HL-60/S4 treated with retinoic acid at 250 ng/mL for 4 days and 3 days (cell line): Measurements from ENCODE around the gene MFNG.

Experiments used
- in situ Hi-C: fragments of 300-500 bp; cut with MboI; formaldehyde crosslinking; loops from 2 replicates; pipeline ENCODE4 v1.7.0; 2022; ENCODE audit warnings: low sequenced_read_pairs

MFNG gene

GRCh38 chr22:37455896-37456295 is 30.3 kb downstream of the MFNG start:
- in situ Hi-C loops = loop anchor here (5.0 to 25.0 kb wide), 2 partner anchors 134 to 919 kb away; partner anchors contain the start of gene EIF3D

- in situ Hi-C loops = loop anchor here (5.0 to 25.0 kb wide), 2 partner anchors 133 to 918 kb away; partner anchors contain the start of gene EIF3D
These were observed 31.1 kb downstream of the MFNG start for GRCh38 chr22:37454857-37455686.

GRCh38 chr22:37453696-37454095 is 32.5 kb downstream of the MFNG start:
- in situ Hi-C loops = loop anchor here (25.0 kb wide), 1 partner anchor 916 kb away; the partner anchor contains the start of gene EIF3D

GRCh38 chr22:37451218-37451617 is 35.0 kb downstream of the MFNG start:
- in situ Hi-C loops = loop anchor here (25.0 kb wide), 1 partner anchor 914 kb away; the partner anchor contains the start of gene EIF3D

- in situ Hi-C loops = loop anchor here (25.0 kb wide), 1 partner anchor 912 kb away; the partner anchor contains the start of gene EIF3D
These were observed 36.7 kb downstream of the MFNG start for GRCh38 chr22:37449331-37450001.

- in situ Hi-C loops = no loop called here
These were observed 37.6 kb downstream of the MFNG start for GRCh38 chr22:37448516-37449127.

GRCh38 chr22:37445501-37445900 is 40.7 kb downstream of the MFNG start:
- in situ Hi-C loops = no loop called here

GRCh38 chr22:37443977-37444376 is 42.2 kb downstream of the MFNG start:
- in situ Hi-C loops = no loop called here

- in situ Hi-C loops = no loop called here
These were observed 43.1 kb downstream of the MFNG start for GRCh38 chr22:37443086-37443485.

- in situ Hi-C loops = no loop called here
These were observed 43.6 kb downstream of the MFNG start for GRCh38 chr22:37442537-37442936.

- in situ Hi-C loops = no loop called here
These were observed 44.0 kb downstream of the MFNG start for GRCh38 chr22:37442135-37442534.

GRCh38 chr22:37440875-37441274 is 45.3 kb downstream of the MFNG start:
- in situ Hi-C loops = no loop called here

- in situ Hi-C loops = loop anchor here (10.0 kb wide), 1 partner anchor 125 kb away; no protein-coding TSS in a partner anchor
These were observed 46.8 kb downstream of the MFNG start for GRCh38 chr22:37439347-37439746.

- in situ Hi-C loops = loop anchor here (10.0 kb wide), 1 partner anchor 121 kb away; no protein-coding TSS in a partner anchor
These were observed 50.1 kb downstream of the MFNG start for GRCh38 chr22:37435970-37436603.

GRCh38 chr22:37433786-37434185 is 52.4 kb downstream of the MFNG start:
- in situ Hi-C loops = loop anchor here (10.0 kb wide), 1 partner anchor 119 kb away; no protein-coding TSS in a partner anchor

GRCh38 chr22:37432708-37433054 is 53.5 kb downstream of the MFNG start:
- in situ Hi-C loops = loop anchor here (10.0 kb wide), 1 partner anchor 118 kb away; no protein-coding TSS in a partner anchor

GRCh38 chr22:37431801-37432707 is 54.1 kb downstream of the MFNG start:
- in situ Hi-C loops = loop anchor here (10.0 kb wide), 1 partner anchor 117 kb away; no protein-coding TSS in a partner anchor

- in situ Hi-C loops = loop anchor here (10.0 kb wide), 1 partner anchor 117 kb away; no protein-coding TSS in a partner anchor
These were observed 54.8 kb downstream of the MFNG start for GRCh38 chr22:37431366-37431765.

GRCh38 chr22:37430941-37431340 is 55.2 kb downstream of the MFNG start:
- in situ Hi-C loops = loop anchor here (10.0 kb wide), 1 partner anchor 116 kb away; no protein-coding TSS in a partner anchor
